ENCODE results near the gene ATP11C.
A peak's percentile ranks its signal among the peaks of the same experiment; 100 is the strongest.

ATP11C gene

GRCh38 chrX:139945075-139945474 is 12.2 kb upstream of the ATP11C start:
- H3K36me3 ChIP-seq, result no peaks in the 10 kb centered on the region
- H3K27me3 ChIP-seq, result no peaks in the 10 kb centered on the region
- no peaks in the 10 kb centered on the region for H3K4me1 ChIP-seq
- H3K9me3 ChIP-seq, result no peaks in the 10 kb centered on the region
- DNase-seq, result no peak
- no peak overlapping the region for H3K4me3 ChIP-seq (ENCODE audit: low read depth, low read length)
- TF ChIP-seq CTCF (IDR thresholded peaks at IDR 0.05; ENCODE audit: low read depth, low read length), result no peak

- no peak for TF ChIP-seq CTCF (IDR thresholded peaks at IDR 0.05; ENCODE audit: low read depth, low read length)
- Histone ChIP-seq H3K9me3 (no peaks in the 10 kb centered on the region), H3K36me3 (no peaks in the 10 kb centered on the region), H3K4me1 (no peaks in the 10 kb centered on the region), H3K4me3 (ENCODE audit: low read depth, low read length) (no peak overlapping the region), H3K27me3 (no peaks in the 10 kb centered on the region)
- no peak for DNase-seq
Measured at GRCh38 chrX:139936259-139936658, 3.4 kb upstream of the ATP11C start.

- Histone ChIP-seq H3K4me3 (ENCODE audit: low read depth, low read length) (no peak overlapping the region), H3K36me3 (no peaks in the 10 kb centered on the region)
Measured at GRCh38 chrX:139933904-139934303, 1.1 kb upstream of the ATP11C start.

GRCh38 chrX:139932073-139932900 is 566 bp downstream of the ATP11C start:
- peak overlapping the region; percentile 78 for H3K4me3 ChIP-seq (ENCODE audit: low read depth, low read length)
- no peaks in the 10 kb centered on the region for H3K27me3 ChIP-seq
- DNase-seq, result peak; percentile 71
- TF ChIP-seq CTCF (IDR thresholded peaks at IDR 0.05; ENCODE audit: low read depth, low read length), result no peak
- H3K4me1 ChIP-seq, result no peaks in the 10 kb centered on the region
- H3K36me3 ChIP-seq, result no peaks in the 10 kb centered on the region
- H3K9me3 ChIP-seq, result no peaks in the 10 kb centered on the region

More at GRCh38 chrX:139933904-139934303, 1.1 kb upstream of the ATP11C start:
- Histone ChIP-seq H3K9me3 (no peaks in the 10 kb centered on the region), H3K4me1 (no peaks in the 10 kb centered on the region), H3K27me3 (no peaks in the 10 kb centered on the region)
- TF ChIP-seq CTCF (IDR thresholded peaks at IDR 0.05; ENCODE audit: low read depth, low read length), result no peak
- no peak for DNase-seq

GRCh38 chrX:139931646-139932072 is 1.2 kb downstream of the ATP11C start:
- no peak for TF ChIP-seq CTCF (IDR thresholded peaks at IDR 0.05; ENCODE audit: low read depth, low read length)
- DNase-seq, result no peak
- Histone ChIP-seq H3K4me3 (ENCODE audit: low read depth, low read length) (peak overlapping the region; percentile 78), H3K4me1 (no peaks in the 10 kb centered on the region), H3K36me3 (no peaks in the 10 kb centered on the region), H3K27me3 (no peaks in the 10 kb centered on the region), H3K9me3 (no peaks in the 10 kb centered on the region)

GRCh38 chrX:139930916-139931645 is 1.8 kb downstream of the ATP11C start:
- H3K36me3 ChIP-seq, result no peaks in the 10 kb centered on the region
- H3K9me3 ChIP-seq, result no peaks in the 10 kb centered on the region
- peak; percentile 43 for DNase-seq
- no peaks in the 10 kb centered on the region for H3K4me1 ChIP-seq
- H3K27me3 ChIP-seq, result no peaks in the 10 kb centered on the region
- peak overlapping the region; percentile 78 for H3K4me3 ChIP-seq (ENCODE audit: low read depth, low read length)
- TF ChIP-seq CTCF (IDR thresholded peaks at IDR 0.05; ENCODE audit: low read depth, low read length), result no peak
